Measurements from ENCODE around the gene LAMA3. TPM values are rescaled to one million over a fixed set of nuclear protein-coding genes. Genes with fewer than 3 reads are reported as not detected.

The LAMA3 gene
- polyA plus RNA-seq, 5 donors = 122 to 202 (median 128) TPM

- DNase-seq = no peak
Observed at GRCh38 chr18:23845988-23846630, 156.9 kb downstream of the LAMA3 start.

- no peak for DNase-seq
Observed at GRCh38 chr18:23847321-23847986, 158.2 kb downstream of the LAMA3 start.

GRCh38 chr18:23849141-23849540, 159.9 kb downstream of the LAMA3 start:
- no peak for DNase-seq

GRCh38 chr18:23850215-23850614, 161.0 kb downstream of the LAMA3 start:
- DNase-seq = no peak

- DNase-seq = no peak
Observed at GRCh38 chr18:23851470-23852002, 162.3 kb downstream of the LAMA3 start.

GRCh38 chr18:23852236-23853045, 163.2 kb downstream of the LAMA3 start:
- DNase-seq = no peak

GRCh38 chr18:23853448-23854195, 164.4 kb downstream of the LAMA3 start:
- DNase-seq = no peak

GRCh38 chr18:23855721-23856120, 166.5 kb downstream of the LAMA3 start:
- no peak for DNase-seq

- no peak for DNase-seq
Observed at GRCh38 chr18:23856466-23857163, 167.4 kb downstream of the LAMA3 start.

GRCh38 chr18:23857164-23857552, 167.9 kb downstream of the LAMA3 start:
- DNase-seq = no peak

- no peak for DNase-seq
Observed at GRCh38 chr18:23857756-23858155, 168.5 kb downstream of the LAMA3 start.

GRCh38 chr18:23859466-23860336, 170.4 kb downstream of the LAMA3 start:
- no peak for DNase-seq

GRCh38 chr18:23861326-23861725, 172.1 kb downstream of the LAMA3 start:
- DNase-seq = no peak

- DNase-seq = no peak
Observed at GRCh38 chr18:23861805-23862470, 172.7 kb downstream of the LAMA3 start.

GRCh38 chr18:23864624-23865023, 175.4 kb downstream of the LAMA3 start:
- no peak for DNase-seq

- no peak for DNase-seq
Observed at GRCh38 chr18:23867006-23867405, 177.8 kb downstream of the LAMA3 start.

- no peak for DNase-seq
Observed at GRCh38 chr18:23868136-23868785, 179.0 kb downstream of the LAMA3 start.

GRCh38 chr18:23870676-23871380, 181.6 kb downstream of the LAMA3 start:
- DNase-seq = no peak
